ENCODE data around the gene PAX4. TPM values are rescaled to one million over a fixed set of nuclear protein-coding genes. Genes with fewer than 3 reads are reported as not detected.

PAX4 gene
- total and polyA plus RNA-seq, 9 of the 15 experiments (the other 6 are each of a cell fraction or from before 2014, with no cell fraction given), result not detected

- TF ChIP-seq, protein P1, sequence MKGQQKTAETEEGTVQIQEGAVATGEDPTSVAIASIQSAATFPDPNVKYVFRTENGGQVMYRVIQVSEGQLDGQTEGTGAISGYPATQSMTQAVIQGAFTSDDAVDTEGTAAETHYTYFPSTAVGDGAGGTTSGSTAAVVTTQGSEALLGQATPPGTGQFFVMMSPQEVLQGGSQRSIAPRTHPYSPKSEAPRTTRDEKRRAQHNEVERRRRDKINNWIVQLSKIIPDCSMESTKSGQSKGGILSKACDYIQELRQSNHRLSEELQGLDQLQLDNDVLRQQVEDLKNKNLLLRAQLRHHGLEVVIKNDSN (CRISPR knock-in tag; IDR thresholded peaks at IDR 0.05), result no peak
- TF ChIP-seq DACH1 (IDR thresholded peaks at IDR 0.05; ENCODE audit: partially characterized antibody) (no peak), NFE2 (IDR thresholded peaks at IDR 0.05; ENCODE audit: low read depth) (0 out of 2 replicates have a peak, but pooled peaks have one; percentile 22), ETV1 (tag; conservative IDR thresholded peaks at IDR 0.05; ENCODE audit: low read depth) (no peak; the same call in 1 of the 2 replicates), BRD9 (IDR thresholded peaks at IDR 0.05; ENCODE audit: low read depth, partially characterized antibody) (peak; percentile 94), POU5F1 (IDR thresholded peaks at IDR 0.05; ENCODE audit: borderline replicate concordance, low read depth, low read length, partially characterized antibody) (no peak), SPI1 (IDR thresholded peaks at IDR 0.05; ENCODE audit: borderline replicate concordance, low read depth, low read length) (0 out of 2 replicates have a peak, but pooled peaks have one; percentile 19), ZKSCAN1 (IDR thresholded peaks at IDR 0.05; ENCODE audit: low read depth, low read length) (no peak; the same call in 1 of the 2 replicates), RB1 (IDR thresholded peaks at IDR 0.05; ENCODE audit: low read depth) (peak; percentile 82), POLR2AphosphoS2 (IDR thresholded peaks at IDR 0.05; ENCODE audit: low read length) (no peak; the same call in 1 of the 2 replicates), ZNF655 (CRISPR knock-in tag; IDR thresholded peaks at IDR 0.05) (no peak), ILF3 (IDR thresholded peaks at IDR 0.05; ENCODE audit: borderline replicate concordance) (no peak), JUN (IDR thresholded peaks at IDR 0.05; ENCODE audit: borderline replicate concordance, low read depth, low read length) (no peak), JUN (CRISPR knock-in tag; IDR thresholded peaks at IDR 0.05; ENCODE audit: borderline replicate concordance) (peak; percentile 82; the same call in 1 of the 2 replicates), HDGF (IDR thresholded peaks at IDR 0.05) (no peak), RBBP5 (IDR thresholded peaks at IDR 0.05; ENCODE audit: borderline replicate concordance, insufficient read depth, low read length, poor library complexity, severe bottlenecking) (peak; percentile 95), MCM7 (IDR thresholded peaks at IDR 0.05) (no peak)
- TF ChIP-seq, protein P2, sequence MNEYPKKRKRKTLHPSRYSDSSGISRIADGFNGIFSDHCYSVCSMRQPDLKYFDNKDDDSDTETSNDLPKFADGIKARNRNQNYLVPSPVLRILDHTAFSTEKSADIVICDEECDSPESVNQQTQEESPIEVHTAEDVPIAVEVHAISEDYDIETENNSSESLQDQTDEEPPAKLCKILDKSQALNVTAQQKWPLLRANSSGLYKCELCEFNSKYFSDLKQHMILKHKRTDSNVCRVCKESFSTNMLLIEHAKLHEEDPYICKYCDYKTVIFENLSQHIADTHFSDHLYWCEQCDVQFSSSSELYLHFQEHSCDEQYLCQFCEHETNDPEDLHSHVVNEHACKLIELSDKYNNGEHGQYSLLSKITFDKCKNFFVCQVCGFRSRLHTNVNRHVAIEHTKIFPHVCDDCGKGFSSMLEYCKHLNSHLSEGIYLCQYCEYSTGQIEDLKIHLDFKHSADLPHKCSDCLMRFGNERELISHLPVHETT (CRISPR knock-in tag; conservative IDR thresholded peaks at IDR 0.05 in 1 of 2, IDR thresholded peaks at IDR 0.05 in 1 of 2), result peak in 1 of 2 experiments; percentile 63; a peak in 1 of 4 replicates
- TF ChIP-seq, protein P3, sequence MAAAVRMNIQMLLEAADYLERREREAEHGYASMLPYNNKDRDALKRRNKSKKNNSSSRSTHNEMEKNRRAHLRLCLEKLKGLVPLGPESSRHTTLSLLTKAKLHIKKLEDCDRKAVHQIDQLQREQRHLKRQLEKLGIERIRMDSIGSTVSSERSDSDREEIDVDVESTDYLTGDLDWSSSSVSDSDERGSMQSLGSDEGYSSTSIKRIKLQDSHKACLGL (CRISPR knock-in tag; IDR thresholded peaks at IDR 0.05; ENCODE audit: borderline replicate concordance, poor library complexity, severe bottlenecking), result no peak
- TF ChIP-seq, protein P4, sequence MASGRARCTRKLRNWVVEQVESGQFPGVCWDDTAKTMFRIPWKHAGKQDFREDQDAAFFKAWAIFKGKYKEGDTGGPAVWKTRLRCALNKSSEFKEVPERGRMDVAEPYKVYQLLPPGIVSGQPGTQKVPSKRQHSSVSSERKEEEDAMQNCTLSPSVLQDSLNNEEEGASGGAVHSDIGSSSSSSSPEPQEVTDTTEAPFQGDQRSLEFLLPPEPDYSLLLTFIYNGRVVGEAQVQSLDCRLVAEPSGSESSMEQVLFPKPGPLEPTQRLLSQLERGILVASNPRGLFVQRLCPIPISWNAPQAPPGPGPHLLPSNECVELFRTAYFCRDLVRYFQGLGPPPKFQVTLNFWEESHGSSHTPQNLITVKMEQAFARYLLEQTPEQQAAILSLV (tag; IDR thresholded peaks at IDR 0.05), result no peak
Measured at GRCh38 chr7:127651556-127652332, 33.8 kb upstream of the PAX4 start, which contains the start of gene SND1 (continued).

Measured in K562 (cell line).